Measurements from ENCODE around the gene DHDH.

DHDH gene

GRCh38 chr19:48992581-48993174, 59.2 kb downstream of the DHDH start:
- DNase-seq (ENCODE audit: low spot score) = no peak

- peak; percentile 99 for DNase-seq (ENCODE audit: low spot score)
Observed at GRCh38 chr19:48993175-48994034, 59.9 kb downstream of the DHDH start, which contains the start of the genes GYS1 and RUVBL2. Gene GYS1 (minus strand): TSS chr19:48993309. CDS start chr19:48993112, 197 bp downstream. Gene RUVBL2 (plus strand): TSS chr19:48993887. CDS start chr19:48993912, 25 bp downstream.

GRCh38 chr19:48994035-48994386, 60.5 kb downstream of the DHDH start:
- no peak for DNase-seq (ENCODE audit: low spot score)
